HEK293 (cell line): Measurements from ENCODE around the gene BICRA.

Experiments
- ATF2 ChIP-seq: fragments of 450-650 bp; formaldehyde crosslinking; IDR thresholded peaks from 2 replicates; pipeline ENCODE4 v1.5.1; 2016; ENCODE audit warnings: missing biosample characterization, missing genetic modification characterization, low read depth
- GLIS2 ChIP-seq: fragments of 450-650 bp; formaldehyde crosslinking; IDR thresholded peaks from 2 replicates; pipeline ENCODE4 v1.5.1; 2016; ENCODE audit warnings: missing biosample characterization, missing genetic modification characterization
- KLF16 ChIP-seq: fragments of 450-650 bp; formaldehyde crosslinking; IDR thresholded peaks from 2 replicates; pipeline ENCODE4 v1.5.1; 2017; ENCODE audit warnings: missing biosample characterization, missing genetic modification characterization
- MEIS1 ChIP-seq: sonication (generic); formaldehyde crosslinking; IDR thresholded peaks from 2 replicates; pipeline ENCODE4 v1.8.1; 2022; ENCODE audit warnings: missing genetic modification reagents, mild to moderate bottlenecking, borderline replicate concordance
- OSR2 ChIP-seq: fragments of 450-650 bp; formaldehyde crosslinking; IDR thresholded peaks from 2 replicates; pipeline ENCODE4 v1.5.1; 2016; ENCODE audit warnings: missing biosample characterization, missing genetic modification characterization
- TSHZ1 ChIP-seq: fragments of 450-650 bp; formaldehyde crosslinking; IDR thresholded peaks from 2 replicates; pipeline ENCODE4 v1.5.1; 2016; ENCODE audit warnings: missing biosample characterization, missing genetic modification characterization, borderline replicate concordance
- ZBTB17 ChIP-seq: fragments of 450-650 bp; formaldehyde crosslinking; IDR thresholded peaks from 2 replicates; pipeline ENCODE4 v1.5.1; 2016; ENCODE audit warnings: missing biosample characterization, missing genetic modification characterization
- ZFP69B ChIP-seq: fragments of 450-650 bp; formaldehyde crosslinking; IDR thresholded peaks from 2 replicates; pipeline ENCODE4 v1.5.1; 2016; ENCODE audit warnings: missing biosample characterization, missing genetic modification characterization
- ZIC2 ChIP-seq: fragments of 450-650 bp; formaldehyde crosslinking; IDR thresholded peaks from 2 replicates; pipeline ENCODE4 v1.5.1; 2016; ENCODE audit warnings: missing biosample characterization, missing genetic modification characterization
- ZNF138 ChIP-seq: fragments of 450-650 bp; formaldehyde crosslinking; IDR thresholded peaks from 2 replicates; pipeline ENCODE4 v1.5.1; 2016; ENCODE audit warnings: missing biosample characterization, missing genetic modification characterization, borderline replicate concordance
- ZNF140 ChIP-seq: fragments of 450-650 bp; formaldehyde crosslinking; IDR thresholded peaks from 2 replicates; pipeline ENCODE4 v1.5.1; 2016; ENCODE audit warnings: missing biosample characterization, missing genetic modification characterization
- ZNF274 ChIP-seq, 2 experiments: fragments of 200-500 bp in 1 of 2; fragments of 450-650 bp in 1 of 2; sonication (Bioruptor generic) in 1 of 2; formaldehyde crosslinking in 1 of 2; IDR thresholded peaks; 2 replicates each; pipeline versions ENCODE4 v1.5.1 to v1.6.1; 2014 to 2016; ENCODE audit warnings: borderline replicate concordance in 1 of 2, inconsistent platforms in 1 of 2, low read length in 1 of 2, missing biosample characterization in 1 of 2, missing genetic modification characterization in 1 of 2
- ZNF354C ChIP-seq: fragments of 450-650 bp; formaldehyde crosslinking; IDR thresholded peaks from 2 replicates; pipeline ENCODE4 v1.5.1; 2016; ENCODE audit warnings: missing biosample characterization, missing genetic modification characterization, low read depth, borderline replicate concordance
- ZNF366 ChIP-seq: fragments of 450-650 bp; formaldehyde crosslinking; conservative IDR thresholded peaks from 2 replicates; pipeline ENCODE4 v1.5.1; 2016; ENCODE audit warnings: missing biosample characterization, missing genetic modification characterization
- ZNF37A ChIP-seq: fragments of 450-650 bp; IDR thresholded peaks from 2 replicates; pipeline ENCODE4 v1.5.1; 2018; ENCODE audit warnings: missing biosample characterization, missing genetic modification characterization
- ZNF488 ChIP-seq: fragments of 450-650 bp; formaldehyde crosslinking; IDR thresholded peaks from 2 replicates; pipeline ENCODE4 v1.5.1; 2016; ENCODE audit warnings: missing biosample characterization, missing genetic modification characterization
- ZNF510 ChIP-seq: fragments of 450-650 bp; formaldehyde crosslinking; IDR thresholded peaks from 2 replicates; pipeline ENCODE4 v1.5.1; 2018; ENCODE audit warnings: mild to moderate bottlenecking, missing genetic modification characterization, missing biosample characterization; ENCODE audit not compliant: insufficient replicate concordance
- ZNF514 ChIP-seq: fragments of 450-650 bp; formaldehyde crosslinking; IDR thresholded peaks from 2 replicates; pipeline ENCODE4 v1.5.1; 2016; ENCODE audit warnings: missing biosample characterization, missing genetic modification characterization
- ZNF518A ChIP-seq: fragments of 450-650 bp; formaldehyde crosslinking; conservative IDR thresholded peaks from 2 replicates; pipeline ENCODE4 v1.5.1; 2016; ENCODE audit warnings: low read depth, missing biosample characterization, missing genetic modification characterization
- ZNF549 ChIP-seq: fragments of 450-650 bp; IDR thresholded peaks from 2 replicates; pipeline ENCODE4 v1.5.1; 2018; ENCODE audit warnings: missing biosample characterization, missing genetic modification characterization, mild to moderate bottlenecking, inconsistent platforms, moderate library complexity
- ZNF555 ChIP-seq: fragments of 450-650 bp; formaldehyde crosslinking; conservative IDR thresholded peaks from 2 replicates; pipeline ENCODE4 v1.5.1; 2017; ENCODE audit warnings: missing biosample characterization, mild to moderate bottlenecking, missing genetic modification characterization, inconsistent platforms
- ZNF623 ChIP-seq: fragments of 450-650 bp; formaldehyde crosslinking; IDR thresholded peaks from 2 replicates; pipeline ENCODE4 v1.5.1; 2016; ENCODE audit warnings: missing biosample characterization, missing genetic modification characterization
- ZNF670 ChIP-seq: fragments of 450-650 bp; formaldehyde crosslinking; IDR thresholded peaks from 2 replicates; pipeline ENCODE4 v1.5.1; 2016; ENCODE audit warnings: missing biosample characterization, missing genetic modification characterization, low read depth
- ZNF76 ChIP-seq: fragments of 450-650 bp; formaldehyde crosslinking; IDR thresholded peaks from 2 replicates; pipeline ENCODE4; 2016; ENCODE audit warnings: low read depth, missing biosample characterization, missing genetic modification characterization, borderline replicate concordance
- ZSCAN18 ChIP-seq: fragments of 450-650 bp; formaldehyde crosslinking; IDR thresholded peaks from 2 replicates; pipeline ENCODE4 v1.5.1; 2016; ENCODE audit warnings: missing biosample characterization, missing genetic modification characterization

BICRA gene

GRCh38 chr19:47729799-47730520 lies 121.0 kb downstream of the BICRA start (continued):
- TF ChIP-seq ZNF488 (no peak), ZNF366 (peak; percentile 89), ZSCAN18 (tag by site-specific recombination) (no peak), MEIS1 (no peak), ZNF140 (tag by site-specific recombination) (no peak), ZNF549 (tag by site-specific recombination) (no peak), ZFP69B (tag by site-specific recombination) (0 out of 2 replicates have a peak, but pooled peaks have one; percentile 26), ZNF274 (IDR thresholded peaks at IDR 0.05; ENCODE audit: low read length) (no peak), ZNF274 (tag by site-specific recombination; IDR thresholded peaks at IDR 0.05; ENCODE audit: borderline replicate concordance) (no peak), ATF2 (tag by site-specific recombination) (no peak), ZNF518A (tag by site-specific recombination) (no peak), ZNF76 (no peak), OSR2 (no peak), ZNF138 (tag by site-specific recombination) (no peak), KLF16 (tag by site-specific recombination) (no peak; the same call in 1 of the 2 replicates), ZNF354C (tag by site-specific recombination) (no peak), GLIS2 (tag by site-specific recombination) (no peak), ZNF623 (tag by site-specific recombination) (no peak), ZIC2 (no peak), ZNF37A (tag by site-specific recombination) (no peak), TSHZ1 (tag by site-specific recombination) (0 out of 2 replicates have a peak, but pooled peaks have one; percentile 3), ZBTB17 (0 out of 2 replicates have a peak, but pooled peaks have one; percentile 68), ZNF670 (tag by site-specific recombination) (no peak), ZNF514 (no peak), ZNF510 (tag by site-specific recombination) (no peak), ZNF555 (tag by site-specific recombination) (no peak)
